ENCODE data around the gene VWA1.
"Not testable (repeated sequence)": the region's sequence is repeated elsewhere in the genome, so short reads cannot be mapped to it uniquely, and the experiment has no call there.

Gene VWA1, protein sequence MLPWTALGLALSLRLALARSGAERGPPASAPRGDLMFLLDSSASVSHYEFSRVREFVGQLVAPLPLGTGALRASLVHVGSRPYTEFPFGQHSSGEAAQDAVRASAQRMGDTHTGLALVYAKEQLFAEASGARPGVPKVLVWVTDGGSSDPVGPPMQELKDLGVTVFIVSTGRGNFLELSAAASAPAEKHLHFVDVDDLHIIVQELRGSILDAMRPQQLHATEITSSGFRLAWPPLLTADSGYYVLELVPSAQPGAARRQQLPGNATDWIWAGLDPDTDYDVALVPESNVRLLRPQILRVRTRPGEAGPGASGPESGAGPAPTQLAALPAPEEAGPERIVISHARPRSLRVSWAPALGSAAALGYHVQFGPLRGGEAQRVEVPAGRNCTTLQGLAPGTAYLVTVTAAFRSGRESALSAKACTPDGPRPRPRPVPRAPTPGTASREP

GRCh38 chr1:1435106-1435903 is at the start of gene VWA1:
VWA1 (plus strand) TSS chr1:1435690; CDS start chr1:1435749, 59 bp downstream.
- DNase-seq = peak; percentile 48

DNA sequence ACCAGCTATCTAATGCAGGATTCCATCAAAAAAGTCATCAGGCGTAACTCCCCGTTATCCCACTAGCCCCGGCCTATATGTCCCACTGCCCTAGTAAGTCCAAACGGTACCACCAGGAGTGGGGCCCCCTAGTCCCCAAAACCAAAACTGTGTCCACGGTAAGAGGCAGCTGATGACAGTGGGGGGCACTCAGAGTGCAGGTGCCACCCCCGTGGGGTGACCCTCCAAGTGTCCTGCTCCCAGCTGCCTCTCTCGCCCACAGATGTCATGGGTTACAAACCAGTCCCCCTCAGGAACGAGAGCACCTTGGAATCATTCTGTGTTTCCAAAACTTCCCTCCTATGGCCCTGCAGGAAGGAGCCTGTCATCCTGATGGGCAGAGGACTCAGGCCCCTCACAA is 49.6 kb upstream of the VWA1 start:
- DNase-seq = no peak

DNA sequence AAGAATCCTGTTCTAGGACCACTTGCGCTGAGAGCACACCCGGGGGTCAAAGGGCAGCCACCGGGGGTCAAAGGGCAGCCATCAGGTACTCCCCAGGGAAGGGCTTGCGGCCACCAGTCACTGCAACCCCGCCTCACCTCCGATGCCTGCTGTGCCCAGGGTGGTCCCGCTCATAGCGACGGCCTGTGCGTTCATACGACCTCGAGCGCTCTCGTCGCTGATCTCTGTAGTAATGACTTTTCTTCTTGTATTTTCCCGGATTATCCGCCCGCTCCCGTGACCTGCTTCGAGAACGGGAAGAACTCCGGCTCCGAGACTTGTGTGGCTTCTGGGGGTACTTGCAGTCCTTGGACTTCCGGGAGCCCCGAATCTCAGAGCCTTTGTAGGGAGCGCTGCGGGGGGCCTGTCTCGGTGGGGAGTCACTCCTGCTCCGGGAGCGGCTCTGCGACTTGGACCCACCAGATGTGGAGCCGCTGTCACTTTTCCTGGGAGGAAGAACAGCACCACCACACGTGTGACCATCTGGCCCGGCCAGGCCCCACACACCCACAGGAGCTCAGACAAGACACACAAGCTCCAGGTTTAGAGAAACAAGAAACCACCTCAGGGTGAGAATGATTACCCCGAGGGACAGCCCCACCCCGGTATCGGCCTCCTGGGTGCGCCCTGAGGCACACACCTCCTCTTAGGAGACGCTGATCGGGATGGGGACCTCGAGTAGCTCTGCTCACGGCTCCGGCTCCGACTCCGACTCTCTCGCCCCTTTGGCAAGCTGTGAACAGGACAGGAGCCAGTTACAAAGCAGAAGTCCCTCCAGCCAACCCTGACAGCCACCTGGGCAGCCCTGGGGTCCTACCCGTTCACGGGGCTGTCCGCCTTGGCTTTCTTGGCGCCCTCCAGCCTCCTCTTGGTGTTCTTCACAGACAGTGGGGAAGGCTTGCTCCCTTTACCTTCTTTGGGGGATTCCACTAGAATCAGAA is 48.1 kb upstream of the VWA1 start:
- no peak for DNase-seq

DNA sequence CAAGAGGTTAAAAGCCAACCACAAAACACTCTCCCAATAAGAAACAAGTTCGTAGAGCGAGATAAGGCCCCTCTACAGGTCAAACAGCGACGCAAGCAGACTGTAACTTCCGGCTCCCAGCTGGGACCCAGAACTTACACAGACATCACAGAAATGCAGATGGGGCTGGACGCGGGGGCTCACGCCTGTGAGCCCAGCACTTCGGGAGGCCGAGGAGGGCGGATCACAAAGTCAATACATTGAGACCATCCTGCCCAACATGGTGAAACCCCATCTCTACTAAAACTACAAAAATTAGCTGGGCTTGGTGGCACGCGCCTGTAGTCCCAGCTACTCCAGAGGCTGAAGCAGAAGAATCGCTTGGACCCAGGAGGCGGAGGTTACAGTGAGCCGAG is 47.4 kb upstream of the VWA1 start:
- no peak for DNase-seq

DNA sequence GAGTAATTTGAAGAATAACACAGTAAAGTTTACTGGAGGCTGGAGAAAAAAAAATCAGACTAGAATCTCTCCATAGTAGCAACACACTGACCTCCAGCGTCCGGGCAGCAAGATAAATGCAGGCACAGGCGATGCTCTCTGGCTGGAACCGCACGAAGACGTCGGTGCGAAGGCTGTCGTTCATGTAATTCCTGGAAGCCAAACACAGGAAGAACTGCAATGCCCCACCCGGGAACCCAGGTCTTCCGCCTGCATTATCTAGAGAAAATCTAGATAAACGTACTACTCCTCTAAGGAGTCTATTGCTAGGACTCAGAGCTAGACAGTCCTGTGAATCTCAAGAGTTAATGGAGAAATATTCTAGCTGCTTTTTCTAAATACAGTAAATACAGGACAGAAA is 44.8 kb upstream of the VWA1 start:
- no peak for DNase-seq

DNA sequence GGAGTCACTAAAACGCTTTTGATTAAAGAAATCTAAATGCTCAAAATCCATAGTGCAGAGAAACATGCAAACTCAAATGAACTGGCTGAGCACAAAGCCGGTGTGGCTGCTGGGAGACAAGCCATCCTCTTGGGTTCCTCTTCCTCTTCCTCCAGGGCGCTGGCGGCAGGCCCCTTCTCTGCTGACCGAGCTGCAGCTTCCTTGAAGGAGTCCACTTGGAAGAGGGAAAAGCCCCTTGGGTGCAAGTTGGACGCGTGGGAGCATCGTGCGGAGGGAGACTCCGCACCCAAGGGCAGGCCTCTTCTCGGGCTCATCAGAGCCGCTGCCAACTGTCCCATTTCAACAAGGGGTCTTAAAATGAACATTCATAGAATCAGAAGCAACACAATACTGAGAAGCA is 44.3 kb upstream of the VWA1 start:
- no peak for DNase-seq

- DNase-seq = no peak
Measured at GRCh38 chr1:1393014-1393413, 42.5 kb upstream of the VWA1 start.

DNA sequence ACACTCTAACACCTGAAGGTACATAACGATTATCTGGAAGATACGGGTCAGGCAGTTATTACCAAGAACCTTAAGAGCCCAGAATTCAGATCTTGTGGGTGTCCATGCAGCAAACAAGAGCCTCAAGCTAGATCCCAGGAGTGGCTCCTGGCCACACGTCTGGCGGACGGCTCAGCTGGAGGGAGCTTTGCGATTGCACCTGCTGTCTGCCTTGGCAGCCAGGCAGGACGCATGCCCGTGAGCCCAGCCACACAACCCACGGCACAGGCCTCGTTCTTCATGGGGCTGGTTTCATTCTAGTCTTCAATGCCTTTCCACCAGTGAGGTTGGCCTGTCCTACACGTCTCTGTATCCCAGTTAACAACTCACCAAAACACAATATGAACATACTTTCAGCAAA is 42.1 kb upstream of the VWA1 start:
- no peak for DNase-seq

GRCh38 chr1:1394116-1394515 is 41.4 kb upstream of the VWA1 start:
- no peak for DNase-seq

GRCh38 chr1:1395166-1395565 is 40.3 kb upstream of the VWA1 start:
- DNase-seq = no peak

DNA sequence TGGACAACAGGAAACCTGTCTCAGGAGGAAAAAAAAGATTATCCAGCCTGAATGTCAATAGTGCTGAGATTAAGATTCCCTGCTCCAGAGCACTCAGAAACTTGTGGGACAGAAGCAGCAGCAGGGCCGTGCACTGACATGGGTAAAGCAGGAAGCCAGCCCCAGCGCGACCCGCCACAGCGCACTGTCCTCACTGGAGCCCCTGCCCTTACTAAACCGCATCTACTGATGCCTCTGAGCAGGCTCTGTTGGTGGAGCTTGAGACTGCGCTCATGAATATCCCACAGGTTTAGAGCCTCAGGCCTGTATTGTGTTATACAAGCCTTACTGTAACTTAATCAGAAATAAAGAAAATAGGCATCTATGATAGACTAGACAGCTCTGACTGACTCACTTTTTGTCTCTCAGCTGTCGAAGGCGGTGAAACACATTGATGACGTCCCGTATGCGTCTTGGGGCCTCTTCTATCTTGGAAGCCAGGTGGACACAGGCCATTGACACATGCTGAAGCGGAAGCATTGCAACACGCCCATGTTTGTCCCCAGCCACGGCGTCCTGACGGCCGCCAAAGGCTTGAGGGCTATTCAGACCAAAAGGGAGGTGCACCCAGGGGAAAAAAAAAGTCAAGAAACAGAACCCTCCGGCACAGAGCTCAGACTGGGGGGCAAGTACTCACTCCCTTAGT is 37.5 kb upstream of the VWA1 start:
- no peak for DNase-seq

- DNase-seq = no peak
Measured at GRCh38 chr1:1398677-1399186, 36.8 kb upstream of the VWA1 start.

DNA sequence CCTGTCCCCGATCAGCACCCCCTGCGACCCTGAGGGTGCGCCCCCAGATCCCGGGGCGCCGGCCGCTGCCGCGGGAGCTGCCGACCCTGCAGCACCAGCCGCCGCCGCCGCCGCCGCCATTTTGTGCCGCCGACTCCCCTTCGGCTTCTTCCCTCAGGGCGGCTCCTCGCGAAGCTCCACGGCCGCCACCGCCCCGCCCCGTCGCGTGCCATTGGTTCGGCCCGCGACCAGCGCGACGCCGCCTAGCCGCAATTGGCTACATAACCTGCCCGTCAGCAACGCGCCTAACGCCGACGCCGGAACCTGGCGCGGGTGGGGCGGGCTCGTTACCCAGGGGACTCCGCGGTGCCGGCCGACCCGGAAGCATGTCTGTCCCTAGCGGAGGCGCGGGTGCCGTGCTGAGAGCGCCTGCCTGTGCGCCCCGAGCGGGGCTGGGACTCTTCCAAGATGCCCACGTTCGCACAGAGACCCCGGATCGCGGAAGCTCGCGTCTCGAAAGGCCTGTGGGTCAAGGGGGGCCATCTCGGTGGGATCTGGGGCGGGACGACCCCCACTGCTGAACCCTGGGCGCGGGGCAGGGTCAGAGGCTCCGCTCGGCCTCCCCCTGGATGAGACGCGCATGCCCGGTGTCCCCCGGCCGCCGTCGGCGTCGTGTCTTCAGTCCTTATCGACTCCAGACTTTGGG is 36.2 kb upstream of the VWA1 start, which contains the start of gene CCNL2:
TSS of gene CCNL2 (minus strand) at position 149 of the 685 bp plus-strand sequence. CDS start at position 120, 29 bp downstream.
- DNase-seq = peak; percentile 99

DNA sequence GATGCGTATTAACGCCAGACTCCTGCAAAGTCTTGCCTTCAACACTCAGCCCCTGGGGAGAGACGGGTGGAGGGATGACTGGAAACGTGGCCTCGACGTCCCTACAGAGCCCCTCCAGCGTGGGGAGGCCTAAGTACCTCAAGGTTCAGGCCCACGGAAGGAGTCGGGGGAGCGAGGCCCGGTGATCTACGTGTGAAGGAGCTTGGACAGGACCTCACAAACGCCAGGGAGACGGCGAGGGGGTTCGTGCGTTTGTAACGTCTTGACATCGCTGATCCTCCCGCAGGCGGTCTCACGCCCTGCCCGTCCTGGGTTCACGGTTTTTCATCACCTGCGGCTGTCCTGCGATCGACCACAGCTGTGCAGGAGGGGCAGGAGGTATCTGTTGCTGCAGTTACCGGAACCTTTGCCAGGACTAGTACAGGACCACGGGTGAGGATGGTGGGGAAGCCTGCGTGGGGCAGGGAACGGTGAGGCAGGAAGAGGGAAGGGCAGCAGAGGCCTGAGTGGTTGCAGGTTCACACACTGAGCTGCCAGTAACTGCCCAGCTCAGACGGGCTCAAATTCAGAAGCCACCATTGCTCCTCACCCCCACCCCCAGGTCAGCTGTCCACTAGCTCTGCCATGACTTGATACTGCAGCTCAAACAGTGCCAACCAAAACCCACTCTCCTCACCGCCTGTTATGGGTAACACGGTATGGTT is 35.5 kb upstream of the VWA1 start:
- DNase-seq = no peak

GRCh38 chr1:1400576-1401456 is 34.7 kb upstream of the VWA1 start:
- no peak for DNase-seq

DNA sequence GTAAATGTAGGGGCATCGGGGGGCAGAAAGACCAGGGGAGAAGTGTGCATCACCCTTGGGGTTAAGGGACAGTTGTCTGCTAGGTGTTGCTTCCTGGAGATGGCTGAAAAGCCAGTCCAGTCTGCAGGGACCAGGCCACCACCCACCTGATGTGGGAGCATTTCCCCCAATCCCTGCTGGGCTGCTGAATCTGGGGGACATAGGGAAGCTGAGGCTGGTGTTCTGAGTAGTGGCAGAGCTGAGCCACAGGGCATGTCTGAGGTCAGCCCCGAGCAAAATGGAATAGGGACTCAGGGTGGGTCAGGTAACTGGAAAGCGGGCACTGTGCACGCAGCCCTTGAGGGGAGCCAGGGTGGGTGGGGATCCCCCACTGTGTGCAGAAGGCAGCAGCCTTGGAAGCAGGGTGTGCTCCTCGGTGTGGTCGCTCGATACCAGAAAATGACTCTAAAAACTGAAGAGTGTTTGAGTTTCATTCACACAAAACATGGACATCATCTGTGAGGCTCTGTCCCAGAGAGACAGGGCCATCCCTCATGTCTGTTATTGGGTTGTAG is 34.0 kb upstream of the VWA1 start:
- no peak for DNase-seq

GRCh38 chr1:1402072-1402900 is 33.2 kb upstream of the VWA1 start:
- no peak for DNase-seq

- not testable (repeated sequence) for DNase-seq
Measured at GRCh38 chr1:1402901-1403392, 32.5 kb upstream of the VWA1 start.

All from activated gamma-delta T cell treated with Interleukin-2 at 50 U/mL for 16 hours (primary cell).